Measurements from ENCODE around the gene YPEL2.

DNA sequence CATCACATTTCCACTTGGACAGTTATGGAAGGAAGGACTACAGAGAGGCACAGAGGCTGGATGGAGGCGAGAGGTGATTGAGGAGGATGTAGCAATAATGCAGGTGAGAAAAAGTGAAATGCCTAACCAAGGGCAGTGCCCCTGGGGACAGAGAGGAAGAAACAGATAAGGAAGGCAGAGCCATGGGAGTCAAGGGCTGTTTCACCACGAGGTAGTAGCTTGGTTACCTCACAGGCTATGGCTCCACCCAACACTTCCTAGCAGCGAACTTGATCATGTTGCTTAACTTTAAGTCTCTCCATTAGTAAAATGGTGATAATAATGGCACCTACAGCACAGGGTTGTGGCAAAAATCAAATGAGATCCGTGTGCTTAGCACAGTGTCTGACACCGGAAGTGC is 83.9 kb downstream of the YPEL2 start:
- TF ChIP-seq, protein P1, sequence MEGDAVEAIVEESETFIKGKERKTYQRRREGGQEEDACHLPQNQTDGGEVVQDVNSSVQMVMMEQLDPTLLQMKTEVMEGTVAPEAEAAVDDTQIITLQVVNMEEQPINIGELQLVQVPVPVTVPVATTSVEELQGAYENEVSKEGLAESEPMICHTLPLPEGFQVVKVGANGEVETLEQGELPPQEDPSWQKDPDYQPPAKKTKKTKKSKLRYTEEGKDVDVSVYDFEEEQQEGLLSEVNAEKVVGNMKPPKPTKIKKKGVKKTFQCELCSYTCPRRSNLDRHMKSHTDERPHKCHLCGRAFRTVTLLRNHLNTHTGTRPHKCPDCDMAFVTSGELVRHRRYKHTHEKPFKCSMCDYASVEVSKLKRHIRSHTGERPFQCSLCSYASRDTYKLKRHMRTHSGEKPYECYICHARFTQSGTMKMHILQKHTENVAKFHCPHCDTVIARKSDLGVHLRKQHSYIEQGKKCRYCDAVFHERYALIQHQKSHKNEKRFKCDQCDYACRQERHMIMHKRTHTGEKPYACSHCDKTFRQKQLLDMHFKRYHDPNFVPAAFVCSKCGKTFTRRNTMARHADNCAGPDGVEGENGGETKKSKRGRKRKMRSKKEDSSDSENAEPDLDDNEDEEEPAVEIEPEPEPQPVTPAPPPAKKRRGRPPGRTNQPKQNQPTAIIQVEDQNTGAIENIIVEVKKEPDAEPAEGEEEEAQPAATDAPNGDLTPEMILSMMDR (IDR thresholded peaks at IDR 0.05; ENCODE audit: poor library complexity): no peak
- TF ChIP-seq EZH2 (IDR thresholded peaks at IDR 0.05; ENCODE audit: borderline replicate concordance) (no peak), EZH2phosphoT487 (IDR thresholded peaks at IDR 0.05; ENCODE audit: low read depth, severe bottlenecking, unreplicated experiment) (no peak)

All from hepatocyte (in vitro differentiated cells).